Fibroblast of the aortic adventitia (primary cell): ENCODE measurements around the gene DOCK10. TPM values are rescaled to one million over a fixed set of nuclear protein-coding genes. Genes with fewer than 3 reads are reported as not detected.

Source experiments
- DNase-seq: peaks from one replicate; pipeline ENCODE4 v3.0.0-alpha.2; 2010; ENCODE audit warnings: low read depth
- H3K4me3 ChIP-seq: 2 replicates; pipeline ENCODE4 v1.5.1; 2011; ENCODE audit warnings: low read depth, mild to moderate bottlenecking, control low read depth, low read length, moderate library complexity
- total RNA-seq: library from RNA; depleted of rRNA; stranded (reverse); fragments of >200 nt; gene quantifications from 2 replicates; pipeline ENCODE4 v1.2.3, GENCODE V29; 2012; ENCODE audit warnings: low replicate concordance
- TF ChIP-seq, protein P1 (sequence below): IDR thresholded peaks from 2 replicates; pipeline ENCODE4 v1.5.1; 2011; ENCODE audit warnings: mild to moderate bottlenecking, low read length, control low read depth, inconsistent platforms; ENCODE audit not compliant: insufficient read depth

Gene DOCK10
- total RNA-seq, 1 donor = 66.2 TPM

DNA sequence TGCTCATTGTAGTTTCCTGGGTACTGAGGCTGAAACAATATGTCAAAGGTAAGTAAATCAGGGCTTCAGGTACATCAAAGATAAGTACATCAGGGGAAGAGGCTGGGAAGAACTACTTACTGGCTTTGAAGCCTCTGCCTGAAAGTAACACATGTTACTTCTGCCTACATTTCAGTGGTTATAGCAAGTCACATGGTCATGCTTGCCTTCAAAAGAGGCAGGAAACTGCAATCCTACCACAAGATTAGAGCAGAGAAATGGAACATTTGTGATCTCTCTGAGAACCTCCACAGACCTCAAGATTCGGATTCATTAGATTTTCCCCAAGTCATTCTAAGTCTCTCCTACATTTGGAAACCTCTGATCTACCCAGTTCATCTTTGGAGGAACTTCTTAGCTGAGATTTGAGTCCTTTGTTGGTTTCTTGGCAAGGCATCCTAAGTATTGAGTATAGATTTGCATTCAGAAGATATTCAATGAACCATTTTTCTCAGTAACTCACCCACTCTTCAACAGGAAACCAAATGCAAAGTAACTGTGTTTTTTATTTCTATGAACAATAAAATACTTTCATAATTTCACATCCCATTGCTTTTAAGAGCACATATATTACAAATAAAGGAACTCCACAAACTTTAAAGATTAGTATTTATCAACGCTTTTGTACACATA lies 277.6 kb downstream of the DOCK10 start:
- H3K4me3 ChIP-seq = no peak overlapping the region
- TF ChIP-seq, protein P1, sequence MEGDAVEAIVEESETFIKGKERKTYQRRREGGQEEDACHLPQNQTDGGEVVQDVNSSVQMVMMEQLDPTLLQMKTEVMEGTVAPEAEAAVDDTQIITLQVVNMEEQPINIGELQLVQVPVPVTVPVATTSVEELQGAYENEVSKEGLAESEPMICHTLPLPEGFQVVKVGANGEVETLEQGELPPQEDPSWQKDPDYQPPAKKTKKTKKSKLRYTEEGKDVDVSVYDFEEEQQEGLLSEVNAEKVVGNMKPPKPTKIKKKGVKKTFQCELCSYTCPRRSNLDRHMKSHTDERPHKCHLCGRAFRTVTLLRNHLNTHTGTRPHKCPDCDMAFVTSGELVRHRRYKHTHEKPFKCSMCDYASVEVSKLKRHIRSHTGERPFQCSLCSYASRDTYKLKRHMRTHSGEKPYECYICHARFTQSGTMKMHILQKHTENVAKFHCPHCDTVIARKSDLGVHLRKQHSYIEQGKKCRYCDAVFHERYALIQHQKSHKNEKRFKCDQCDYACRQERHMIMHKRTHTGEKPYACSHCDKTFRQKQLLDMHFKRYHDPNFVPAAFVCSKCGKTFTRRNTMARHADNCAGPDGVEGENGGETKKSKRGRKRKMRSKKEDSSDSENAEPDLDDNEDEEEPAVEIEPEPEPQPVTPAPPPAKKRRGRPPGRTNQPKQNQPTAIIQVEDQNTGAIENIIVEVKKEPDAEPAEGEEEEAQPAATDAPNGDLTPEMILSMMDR = no peak
- no peak for DNase-seq

DNA sequence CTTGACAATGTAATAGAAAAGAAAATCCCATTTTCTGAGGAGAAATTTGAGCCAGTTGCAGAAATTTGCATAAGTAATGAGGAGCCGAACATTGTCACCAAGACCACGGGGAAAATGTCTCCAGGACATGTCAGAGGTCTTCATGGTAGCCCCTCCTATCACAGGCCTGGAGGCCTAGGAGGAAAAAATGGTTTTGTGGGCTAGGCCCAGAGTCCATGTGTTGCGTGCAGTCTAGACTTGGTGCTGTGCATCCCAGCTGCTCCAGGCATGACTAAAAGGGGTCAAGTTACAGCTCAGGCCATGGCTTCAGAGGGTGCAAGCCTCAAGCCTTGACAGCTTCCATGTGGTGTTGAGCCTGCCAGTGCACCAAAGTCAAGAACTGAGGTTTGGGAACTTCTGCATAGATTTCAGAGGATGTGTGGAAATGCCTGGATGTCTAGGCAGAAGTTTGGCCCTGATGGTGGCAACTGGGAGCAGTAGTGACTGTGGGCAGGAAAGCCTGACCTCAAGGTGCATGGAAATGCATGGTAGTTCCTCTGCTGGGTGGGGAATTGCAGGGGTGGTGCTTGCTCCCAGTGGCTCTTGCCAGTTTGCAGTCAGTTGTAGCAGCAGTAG lies 284.2 kb downstream of the DOCK10 start:
- DNase-seq = no peak
- TF ChIP-seq, protein P1 = no peak
- no peak overlapping the region for H3K4me3 ChIP-seq

DNA sequence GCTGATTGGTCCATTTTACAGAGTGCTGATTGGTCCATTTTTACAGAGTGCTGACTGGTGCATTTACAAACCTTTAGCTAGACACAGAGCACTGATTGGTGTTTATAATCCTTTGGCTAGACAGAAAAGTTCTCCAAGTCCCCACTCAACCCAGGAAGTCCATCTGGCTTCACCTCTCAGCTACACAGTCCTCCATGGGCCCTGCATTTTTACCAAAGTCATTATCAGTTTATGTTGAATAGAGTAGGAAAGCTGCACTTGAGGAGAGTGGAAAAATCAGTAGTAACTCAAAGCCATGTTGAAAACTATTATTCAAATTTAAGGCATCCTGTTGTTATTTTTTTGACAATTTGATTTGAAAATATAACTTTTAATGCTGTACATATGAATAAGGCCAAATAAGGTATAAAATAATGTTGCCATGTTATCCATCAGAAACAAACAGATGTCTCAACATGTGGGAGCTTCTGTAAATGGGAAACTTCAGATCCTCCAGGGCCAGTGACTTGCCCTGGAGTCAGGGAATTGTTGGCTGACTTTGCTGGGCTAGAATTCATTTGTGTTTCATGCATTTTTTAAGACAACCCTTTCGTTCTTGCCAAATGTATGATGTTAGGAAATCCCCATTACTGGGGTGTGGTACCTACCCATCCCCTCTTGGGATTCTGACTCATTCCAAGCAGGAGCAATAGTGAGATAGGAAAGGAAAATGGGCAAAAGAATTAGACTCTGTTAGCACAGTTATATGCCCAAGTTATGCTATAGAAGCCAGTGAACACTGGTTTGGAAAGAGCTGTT lies 288.3 kb downstream of the DOCK10 start:
- H3K4me3 ChIP-seq = no peak overlapping the region
- TF ChIP-seq, protein P1 = no peak
- peak; percentile 99 for DNase-seq

DNA sequence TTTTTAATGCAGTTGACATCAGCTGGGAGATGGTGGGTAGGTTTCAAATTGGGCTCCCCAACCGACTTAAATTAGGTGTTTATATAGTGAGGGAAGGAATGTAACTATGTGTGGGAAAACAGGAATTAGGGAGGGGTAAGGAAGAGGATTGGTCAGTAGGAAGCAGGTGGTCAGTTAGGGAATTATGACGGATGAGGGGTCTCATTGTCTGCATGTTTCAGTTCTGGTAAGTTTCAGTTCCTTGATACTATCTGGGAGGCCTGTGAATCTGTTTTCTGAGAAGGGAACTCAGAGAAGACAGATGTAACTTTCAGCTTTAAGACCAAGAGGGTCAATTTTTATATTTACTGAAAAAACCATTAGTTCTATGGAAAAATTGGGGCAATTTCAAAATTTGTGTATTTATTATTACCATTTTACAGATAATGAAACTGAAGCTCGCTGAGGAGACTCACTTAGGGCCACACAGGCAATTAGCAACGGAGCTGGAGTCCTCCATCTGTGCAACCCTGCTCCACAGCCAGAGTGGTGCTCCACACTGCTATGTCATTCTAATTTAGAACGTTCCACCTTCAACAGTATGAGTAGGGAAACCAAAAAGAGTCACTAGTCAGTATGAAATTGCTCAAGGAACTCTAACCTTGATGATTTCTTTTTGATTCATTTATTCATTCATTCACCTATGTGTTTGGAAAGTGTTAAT lies 290.1 kb downstream of the DOCK10 start:
- no peak overlapping the region for H3K4me3 ChIP-seq
- no peak for DNase-seq
- TF ChIP-seq, protein P1 = no peak

DNA sequence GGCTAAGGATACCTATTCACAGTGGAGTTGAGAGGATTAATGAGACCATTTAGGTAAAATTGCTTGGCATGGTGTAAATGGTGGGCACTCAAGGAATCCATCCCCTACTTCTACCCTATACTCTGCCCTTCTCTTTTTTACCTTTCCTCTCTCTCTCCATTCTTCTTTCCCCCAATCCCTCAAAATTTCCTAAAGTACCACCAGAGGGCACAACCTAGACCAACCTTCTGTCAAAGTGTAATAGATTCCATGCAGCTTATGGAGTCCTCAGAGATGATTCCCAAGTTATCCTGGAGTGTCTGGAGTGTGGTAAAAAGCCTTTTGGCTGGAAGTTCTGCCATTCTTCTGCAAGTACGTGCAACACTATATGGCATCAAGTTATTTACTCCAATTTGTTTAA lies 293.1 kb downstream of the DOCK10 start:
- no peak overlapping the region for H3K4me3 ChIP-seq
- TF ChIP-seq, protein P1 = peak; percentile 35
- DNase-seq = peak; percentile 23

DNA sequence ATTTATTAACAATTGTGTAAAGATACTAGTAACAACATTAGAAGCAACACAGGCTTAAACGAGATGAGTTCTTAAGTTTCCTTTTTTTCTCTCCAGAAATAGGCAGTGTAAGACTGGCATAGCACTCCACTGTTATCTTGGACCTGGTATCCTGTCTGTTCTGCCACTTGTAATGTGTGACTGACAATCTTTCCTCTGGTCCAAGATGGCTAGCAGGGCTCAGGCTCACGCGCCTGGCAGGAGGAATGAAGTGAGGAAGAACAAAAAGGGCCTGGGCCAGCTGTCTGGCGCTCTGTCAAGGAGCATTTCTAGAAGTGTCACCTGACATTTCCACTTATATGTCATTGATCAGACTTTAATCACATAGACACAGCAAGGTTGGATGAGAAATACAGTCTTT lies 294.5 kb downstream of the DOCK10 start:
- H3K4me3 ChIP-seq = no peak overlapping the region
- TF ChIP-seq, protein P1 = no peak
- no peak for DNase-seq
